ENCODE measurements around the gene ARID3A. TPM values are rescaled to one million over a fixed set of nuclear protein-coding genes. Genes with fewer than 3 reads are reported as not detected.

The ARID3A gene
- total and polyA plus RNA-seq, 2 of the 13 experiments (the other 11 are each of a cell fraction or from before 2014, with no cell fraction given), result 71.3 to 77.9 TPM

- TF ChIP-seq ZNF703 (CRISPR knock-in tag; IDR thresholded peaks at IDR 0.05; ENCODE audit: borderline replicate concordance) (no peak), PLSCR1 (CRISPR knock-in tag; IDR thresholded peaks at IDR 0.05; ENCODE audit: borderline replicate concordance) (no peak), ZNF891 (CRISPR knock-in tag; IDR thresholded peaks at IDR 0.05) (0 out of 2 replicates have a peak, but pooled peaks have one; percentile 67), ZNF747 (CRISPR knock-in tag; IDR thresholded peaks at IDR 0.05; ENCODE audit: borderline replicate concordance) (peak; percentile 79; the same call in 1 of the 2 replicates), SMYD3 (CRISPR knock-in tag; IDR thresholded peaks at IDR 0.05) (0 out of 2 replicates have a peak, but pooled peaks have one; percentile 60), U2AF1 (optimal IDR thresholded peaks at IDR 0.05; ENCODE audit: low read depth, low read length) (no peak), ZNF7 (CRISPR knock-in tag; IDR thresholded peaks at IDR 0.05) (no peak), ZNF878 (CRISPR knock-in tag; IDR thresholded peaks at IDR 0.05) (no peak), JARID2 (CRISPR knock-in tag; IDR thresholded peaks at IDR 0.05; ENCODE audit: insufficient replicate concordance) (no peak), FOXA3 (CRISPR knock-in tag; IDR thresholded peaks at IDR 0.05) (peak; percentile 46; the same call in 1 of the 2 replicates), RFX1 (IDR thresholded peaks at IDR 0.05) (no peak), ZFP36 (IDR thresholded peaks at IDR 0.05; ENCODE audit: borderline replicate concordance, low read depth, low read length, partially characterized antibody) (no peak), SRSF4 (IDR thresholded peaks at IDR 0.05; ENCODE audit: low read depth, low read length, poor library complexity, severe bottlenecking) (no peak), ZBTB49 (CRISPR knock-in tag; IDR thresholded peaks at IDR 0.05; ENCODE audit: borderline replicate concordance) (no peak), CREM (IDR thresholded peaks at IDR 0.05) (peak; percentile 88), CREM (CRISPR knock-in tag; IDR thresholded peaks at IDR 0.05) (peak; percentile 69), RXRB (CRISPR knock-in tag; IDR thresholded peaks at IDR 0.05; ENCODE audit: borderline replicate concordance) (peak; percentile 70), ZNF446 (CRISPR knock-in tag; IDR thresholded peaks at IDR 0.05) (peak; percentile 77; the same call in 1 of the 2 replicates), FOXM1 (CRISPR knock-in tag; IDR thresholded peaks at IDR 0.05) (no peak), KLF15 (CRISPR knock-in tag; IDR thresholded peaks at IDR 0.05; ENCODE audit: borderline replicate concordance) (no peak), ZNF564 (CRISPR knock-in tag; IDR thresholded peaks at IDR 0.05) (no peak), HNRNPH1 (optimal IDR thresholded peaks at IDR 0.05; ENCODE audit: low read depth, low read length) (no peak), MXD1 (CRISPR knock-in tag; IDR thresholded peaks at IDR 0.05) (peak; percentile 88), ZNF441 (CRISPR knock-in tag; IDR thresholded peaks at IDR 0.05; ENCODE audit: borderline replicate concordance) (no peak), ZIK1 (CRISPR knock-in tag; IDR thresholded peaks at IDR 0.05; ENCODE audit: borderline replicate concordance, low read depth) (peak; percentile 80; the same call in 1 of the 2 replicates), IKZF1 (IDR thresholded peaks at IDR 0.05) (no peak), ZFP41 (CRISPR knock-in tag; IDR thresholded peaks at IDR 0.05; ENCODE audit: borderline replicate concordance) (0 out of 2 replicates have a peak, but pooled peaks have one; percentile 28), SUZ12 (IDR thresholded peaks at IDR 0.05; ENCODE audit: low read depth, low read length) (no peak), SRF (IDR thresholded peaks at IDR 0.05; ENCODE audit: low read depth, low read length) (peak; percentile 20; the same call in 1 of the 2 replicates)
Measured at GRCh38 chr19:984165-984967, 58.5 kb downstream of the ARID3A start, which contains the start of gene WDR18 (continued).

Data from HepG2 (cell line).